CD4-positive, alpha-beta T cell treated with Interleukin-12 subunit alpha and Interleukin-12 subunit beta, for 1 hour (primary cell): ENCODE measurements around the gene SERPINB12.

Experiments used
- DNase-seq: peaks from one replicate; pipeline ENCODE4 v3.0.0-alpha.2; 2020

The SERPINB12 gene

GRCh38 chr18:63604791-63605567 is 62.8 kb downstream of the SERPINB12 start:
- DNase-seq = no peak

- DNase-seq = no peak
These were observed 64.4 kb downstream of the SERPINB12 start for GRCh38 chr18:63606526-63606925.

- no peak for DNase-seq
These were observed 71.3 kb downstream of the SERPINB12 start for GRCh38 chr18:63613420-63613819.

- DNase-seq = no peak
These were observed 75.1 kb downstream of the SERPINB12 start for GRCh38 chr18:63617049-63617914.

GRCh38 chr18:63617915-63618234 is 75.7 kb downstream of the SERPINB12 start:
- DNase-seq = no peak
